HG03159 (cell line): ENCODE data around the gene PCDHGC3.

ENCODE experiments used
- ATAC-seq: cut with Tn5 transposase; IDR thresholded peaks from one replicate; pipeline ENCODE4 v1.9.1; 2021; ENCODE audit warnings: mild to moderate bottlenecking, moderate library complexity; ENCODE audit not compliant: unreplicated experiment

The PCDHGC3 gene

GRCh38 chr5:141506381-141507155 lies 30.8 kb downstream of the PCDHGC3 start:
- no peak for ATAC-seq

GRCh38 chr5:141507387-141508091 lies 31.8 kb downstream of the PCDHGC3 start:
- peak; percentile 35 for ATAC-seq

GRCh38 chr5:141508440-141508797 lies 32.7 kb downstream of the PCDHGC3 start:
- no peak for ATAC-seq

- ATAC-seq: no peak
These were observed 33.2 kb downstream of the PCDHGC3 start for GRCh38 chr5:141508798-141509611.

- no peak for ATAC-seq
These were observed 34.4 kb downstream of the PCDHGC3 start for GRCh38 chr5:141510160-141510559.

GRCh38 chr5:141510850-141511601 lies 35.3 kb downstream of the PCDHGC3 start:
- peak; percentile 21 for ATAC-seq

GRCh38 chr5:141511771-141512325 lies 36.1 kb downstream of the PCDHGC3 start:
- no peak for ATAC-seq

- peak; percentile 29 for ATAC-seq
These were observed 36.7 kb downstream of the PCDHGC3 start for GRCh38 chr5:141512390-141512910.

- no peak for ATAC-seq
These were observed 37.3 kb downstream of the PCDHGC3 start for GRCh38 chr5:141512911-141513626.

GRCh38 chr5:141513627-141514329 lies 38.0 kb downstream of the PCDHGC3 start:
- ATAC-seq: peak; percentile 25

GRCh38 chr5:141514330-141515133 lies 38.8 kb downstream of the PCDHGC3 start:
- no peak for ATAC-seq

- no peak for ATAC-seq
These were observed 39.4 kb downstream of the PCDHGC3 start for GRCh38 chr5:141515141-141515540.

- no peak for ATAC-seq
These were observed 40.3 kb downstream of the PCDHGC3 start for GRCh38 chr5:141515946-141516671.

GRCh38 chr5:141516672-141517025 lies 40.9 kb downstream of the PCDHGC3 start:
- ATAC-seq: no peak

- no peak for ATAC-seq
These were observed 41.5 kb downstream of the PCDHGC3 start for GRCh38 chr5:141517312-141517711.

- no peak for ATAC-seq
These were observed 42.3 kb downstream of the PCDHGC3 start for GRCh38 chr5:141517880-141518617.

GRCh38 chr5:141518618-141519015 lies 42.9 kb downstream of the PCDHGC3 start:
- ATAC-seq: no peak
